ENCODE measurements around the gene PPARA. TPM values are rescaled to one million over a fixed set of nuclear protein-coding genes. Genes with fewer than 3 reads are reported as not detected.
"Not testable (repeated sequence)": the region's sequence is repeated elsewhere in the genome, so short reads cannot be mapped to it uniquely, and the experiment has no call there.

PPARA gene
- total and polyA plus RNA-seq, 2 donors, result 3.6 to 4.5 TPM

DNA sequence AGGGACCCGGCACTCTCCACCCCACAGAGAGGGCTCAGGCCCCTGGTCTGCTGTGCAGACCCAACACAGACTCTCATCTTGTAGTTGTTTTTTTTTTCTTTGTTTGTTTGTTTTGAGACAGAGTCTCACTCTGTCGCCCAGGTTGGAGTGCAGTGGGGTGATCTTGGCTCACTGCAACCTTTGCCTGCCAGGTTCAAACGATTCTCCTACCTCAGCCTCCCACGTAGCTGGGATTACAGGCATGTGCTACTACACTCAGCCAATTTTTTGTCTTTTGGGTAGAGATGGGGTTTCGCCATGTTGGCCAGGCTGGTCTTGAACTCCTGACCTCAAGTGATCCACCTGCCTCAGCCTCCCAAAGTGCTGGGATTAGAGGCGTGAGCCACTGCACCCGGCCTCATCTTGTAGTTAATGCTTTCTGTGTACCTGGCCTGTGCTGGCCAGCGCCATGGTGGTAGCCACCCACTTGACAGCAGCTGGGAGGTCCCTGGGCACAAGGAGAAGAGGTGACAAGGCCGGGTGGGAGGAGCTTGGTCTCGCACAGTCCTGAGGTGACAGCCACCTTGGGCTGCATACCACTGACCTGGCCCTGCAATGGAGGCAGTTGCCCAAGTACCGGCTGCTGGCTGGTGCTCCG lies 18.0 kb upstream of the PPARA start:
- H3K4me3 ChIP-seq (ENCODE audit: low read length in 2 of 2); H3K27ac ChIP-seq (ENCODE audit: low read depth in 1 of 2, low read length in 1 of 2); H3K36me3 ChIP-seq (ENCODE audit: control insufficient read depth in 2 of 2, insufficient read depth in 2 of 2, low read length in 1 of 2); H3K9me3 ChIP-seq (ENCODE audit: control insufficient read depth in 2 of 2, insufficient read depth in 1 of 2, low read length in 1 of 2); H3K4me1 ChIP-seq (ENCODE audit: control insufficient read depth in 2 of 2, insufficient read depth in 2 of 2, low read length in 2 of 2); H3K27me3 ChIP-seq (ENCODE audit: control insufficient read depth in 2 of 2, insufficient read depth in 1 of 2, low read length in 1 of 2); DNase-seq (ENCODE audit: low read depth in 6 of 9, low spot score in 9 of 9): not testable (repeated sequence)
- 97% methylated on average over 12 of the region's 12 CpGs for WGBS

DNA sequence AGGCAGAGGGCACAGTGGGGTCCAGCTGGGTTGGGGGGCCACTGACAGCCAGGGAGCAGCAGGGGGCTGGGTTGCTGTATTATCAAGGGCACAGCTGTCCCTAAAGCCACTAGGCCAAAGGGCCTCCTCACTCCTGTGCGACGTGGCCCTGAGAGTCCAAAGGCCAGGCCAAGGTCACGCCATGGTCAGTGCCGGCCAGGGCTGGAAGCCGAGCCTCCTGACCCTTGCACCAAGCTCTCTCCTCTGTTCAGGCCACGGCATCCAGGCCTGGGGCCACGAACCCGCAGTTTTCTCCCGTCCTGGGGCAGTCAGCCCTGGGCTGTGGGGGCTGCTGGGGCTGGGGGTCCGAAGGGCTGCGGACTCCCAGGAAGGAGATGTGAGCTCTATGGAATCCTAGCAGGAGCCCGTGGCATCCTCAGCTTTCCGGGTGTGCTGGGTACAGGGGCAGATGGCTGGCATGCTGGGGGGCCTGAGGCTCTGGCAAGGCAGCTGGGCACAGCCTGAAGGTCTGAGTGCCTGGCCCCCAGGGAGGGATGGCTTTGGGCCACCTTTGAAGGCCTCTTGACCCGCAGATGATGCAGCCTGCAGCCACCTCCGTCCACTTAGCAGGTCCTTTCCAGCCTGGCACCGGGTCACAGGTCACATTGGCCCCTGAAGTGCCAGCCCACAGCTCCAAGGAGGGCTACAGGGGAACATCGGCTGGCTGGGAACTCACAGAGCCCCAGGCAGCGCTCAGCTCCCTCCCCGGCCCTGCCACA lies 17.3 kb upstream of the PPARA start:
- Histone ChIP-seq H3K4me3 (ENCODE audit: low read length in 2 of 2) (no peak overlapping the region), H3K4me1 (ENCODE audit: control insufficient read depth in 2 of 2, insufficient read depth in 2 of 2, low read length in 2 of 2) (peaks cover 0 to 4% of the 10 kb centered on the region in 2 donors), H3K27me3 (ENCODE audit: control insufficient read depth in 2 of 2, insufficient read depth in 1 of 2, low read length in 1 of 2) (peaks cover 0 to 9% of the 10 kb centered on the region in 2 donors), H3K27ac (ENCODE audit: low read depth in 1 of 2, low read length in 1 of 2) (no peak overlapping the region), H3K36me3 (ENCODE audit: control insufficient read depth in 2 of 2, insufficient read depth in 2 of 2, low read length in 1 of 2) (no peaks in the 10 kb centered on the region), H3K9me3 (ENCODE audit: control insufficient read depth in 2 of 2, insufficient read depth in 1 of 2, low read length in 1 of 2) (no peaks in the 10 kb centered on the region)
- WGBS, result 96% methylated on average over 19 of the region's 19 CpGs
- DNase-seq (ENCODE audit: low read depth in 6 of 9, low spot score in 9 of 9), result no peak

DNA sequence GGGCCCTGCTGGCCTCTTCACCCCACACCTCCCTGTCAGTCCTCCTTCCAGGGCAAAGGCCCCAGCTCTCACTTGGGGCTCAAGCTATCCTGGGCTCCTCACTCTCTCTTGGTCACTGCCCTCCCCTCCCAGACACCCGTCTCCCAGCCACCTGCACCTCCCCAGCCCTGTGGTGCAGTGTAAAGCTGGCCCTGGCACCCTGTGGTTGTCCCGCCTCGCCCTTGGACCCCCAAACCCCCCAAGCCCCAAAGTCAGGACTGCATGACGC lies 16.8 kb upstream of the PPARA start:
- no peak overlapping the region for H3K27ac ChIP-seq (ENCODE audit: low read depth in 1 of 2, low read length in 1 of 2)
- no peak for DNase-seq (ENCODE audit: low read depth in 6 of 9, low spot score in 9 of 9)
- H3K9me3 ChIP-seq (ENCODE audit: control insufficient read depth in 2 of 2, insufficient read depth in 1 of 2, low read length in 1 of 2), result no peaks in the 10 kb centered on the region
- 95% methylated on average over 4 of the region's 4 CpGs for WGBS
- H3K36me3 ChIP-seq (ENCODE audit: control insufficient read depth in 2 of 2, insufficient read depth in 2 of 2, low read length in 1 of 2), result no peaks in the 10 kb centered on the region
- peaks cover 0 to 4% of the 10 kb centered on the region in 2 donors for H3K4me1 ChIP-seq (ENCODE audit: control insufficient read depth in 2 of 2, insufficient read depth in 2 of 2, low read length in 2 of 2)
- no peak overlapping the region for H3K4me3 ChIP-seq (ENCODE audit: low read length in 2 of 2)
- H3K27me3 ChIP-seq (ENCODE audit: control insufficient read depth in 2 of 2, insufficient read depth in 1 of 2, low read length in 1 of 2), result peaks cover 0 to 9% of the 10 kb centered on the region in 2 donors

DNA sequence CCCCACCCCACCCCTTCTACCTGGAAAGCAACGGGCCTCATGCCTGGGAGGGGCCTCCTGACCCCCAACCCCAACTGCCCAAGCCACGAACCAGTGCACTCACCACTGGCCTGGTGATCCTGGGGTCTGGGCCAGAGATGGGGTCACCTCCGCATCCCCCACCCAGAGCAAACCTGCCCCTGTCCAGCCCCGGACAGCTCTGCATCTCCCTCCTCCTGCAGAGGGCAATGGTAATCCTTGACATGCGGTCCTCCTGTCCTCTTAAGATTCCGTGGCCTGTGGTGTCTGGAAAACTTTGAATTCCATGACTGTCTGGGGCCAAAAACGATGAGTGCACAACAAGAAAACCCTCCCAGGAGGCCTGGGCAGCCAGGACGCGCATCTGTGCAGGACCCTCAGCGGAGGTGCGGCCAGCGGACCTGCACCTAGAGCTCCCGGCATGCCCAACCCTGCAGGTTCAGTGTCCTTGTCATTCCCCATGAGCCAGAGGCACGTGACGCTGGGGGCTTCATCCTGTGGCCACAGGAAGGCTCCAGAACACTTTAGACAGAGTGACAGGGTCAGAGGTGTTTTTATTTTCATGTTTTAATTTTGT lies 16.1 kb upstream of the PPARA start:
- Histone ChIP-seq H3K4me3 (ENCODE audit: low read length in 2 of 2) (no peak overlapping the region), H3K36me3 (ENCODE audit: control insufficient read depth in 2 of 2, insufficient read depth in 2 of 2, low read length in 1 of 2) (no peaks in the 10 kb centered on the region), H3K27me3 (ENCODE audit: control insufficient read depth in 2 of 2, insufficient read depth in 1 of 2, low read length in 1 of 2) (peaks cover 0 to 8% of the 10 kb centered on the region in 2 donors), H3K9me3 (ENCODE audit: control insufficient read depth in 2 of 2, insufficient read depth in 1 of 2, low read length in 1 of 2) (no peaks in the 10 kb centered on the region), H3K27ac (ENCODE audit: low read depth in 1 of 2, low read length in 1 of 2) (no peak overlapping the region), H3K4me1 (ENCODE audit: control insufficient read depth in 2 of 2, insufficient read depth in 2 of 2, low read length in 2 of 2) (peaks cover 0 to 4% of the 10 kb centered on the region in 2 donors)
- DNase-seq (ENCODE audit: low read depth in 6 of 9, low spot score in 9 of 9), result no peak
- 95% methylated on average over 15 of the region's 15 CpGs for WGBS

DNA sequence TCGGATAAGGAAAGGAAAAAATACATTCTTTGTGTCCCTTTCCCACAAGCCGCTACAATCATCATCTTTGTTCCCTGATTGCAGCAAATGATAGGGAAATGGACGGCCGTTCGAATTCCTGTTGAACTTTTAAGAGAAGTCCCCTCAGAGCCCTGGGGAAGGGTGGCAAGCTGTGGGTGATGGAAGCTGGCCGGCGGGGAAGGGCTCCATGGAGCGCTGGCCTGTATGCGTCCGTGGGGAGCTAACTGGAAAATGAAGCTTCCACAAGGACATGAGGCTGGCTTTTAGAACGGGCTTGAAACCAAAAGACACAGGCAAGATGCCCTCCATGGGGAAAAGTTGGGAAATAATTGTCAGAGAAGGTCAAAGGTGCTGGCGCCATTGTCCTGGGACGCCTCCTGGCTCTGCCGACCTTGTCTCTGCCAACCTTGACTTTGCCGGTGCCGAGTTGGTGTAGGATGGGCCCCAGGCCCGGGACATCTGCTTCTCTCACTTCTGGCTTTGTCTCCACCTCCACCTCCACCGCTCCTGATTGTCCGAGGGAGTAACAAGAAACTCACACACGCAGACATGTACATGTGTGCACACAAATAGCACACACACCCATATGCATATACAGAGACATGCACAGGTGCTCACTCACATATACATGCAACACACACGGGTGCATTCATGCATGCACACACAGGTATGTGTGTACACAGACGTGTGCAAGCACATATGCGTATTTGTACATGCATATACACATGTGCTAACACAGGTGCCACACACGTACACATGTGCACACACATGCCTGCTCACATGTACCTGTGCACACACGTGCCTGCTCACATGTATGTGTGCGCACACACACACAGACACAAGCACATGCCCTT lies 14.5 kb upstream of the PPARA start:
- Histone ChIP-seq H3K27ac (ENCODE audit: low read depth in 1 of 2, low read length in 1 of 2) (no peak overlapping the region), H3K4me3 (ENCODE audit: low read length in 2 of 2) (no peak overlapping the region), H3K4me1 (ENCODE audit: control insufficient read depth in 2 of 2, insufficient read depth in 2 of 2, low read length in 2 of 2) (no peaks in the 10 kb centered on the region), H3K36me3 (ENCODE audit: control insufficient read depth in 2 of 2, insufficient read depth in 2 of 2, low read length in 1 of 2) (no peaks in the 10 kb centered on the region), H3K9me3 (ENCODE audit: control insufficient read depth in 2 of 2, insufficient read depth in 1 of 2, low read length in 1 of 2) (no peaks in the 10 kb centered on the region), H3K27me3 (ENCODE audit: control insufficient read depth in 2 of 2, insufficient read depth in 1 of 2, low read length in 1 of 2) (no peaks in the 10 kb centered on the region)
- 93% methylated on average over 26 of the region's 26 CpGs for WGBS
- DNase-seq (ENCODE audit: low read depth in 6 of 9, low spot score in 9 of 9), result no peak

DNA sequence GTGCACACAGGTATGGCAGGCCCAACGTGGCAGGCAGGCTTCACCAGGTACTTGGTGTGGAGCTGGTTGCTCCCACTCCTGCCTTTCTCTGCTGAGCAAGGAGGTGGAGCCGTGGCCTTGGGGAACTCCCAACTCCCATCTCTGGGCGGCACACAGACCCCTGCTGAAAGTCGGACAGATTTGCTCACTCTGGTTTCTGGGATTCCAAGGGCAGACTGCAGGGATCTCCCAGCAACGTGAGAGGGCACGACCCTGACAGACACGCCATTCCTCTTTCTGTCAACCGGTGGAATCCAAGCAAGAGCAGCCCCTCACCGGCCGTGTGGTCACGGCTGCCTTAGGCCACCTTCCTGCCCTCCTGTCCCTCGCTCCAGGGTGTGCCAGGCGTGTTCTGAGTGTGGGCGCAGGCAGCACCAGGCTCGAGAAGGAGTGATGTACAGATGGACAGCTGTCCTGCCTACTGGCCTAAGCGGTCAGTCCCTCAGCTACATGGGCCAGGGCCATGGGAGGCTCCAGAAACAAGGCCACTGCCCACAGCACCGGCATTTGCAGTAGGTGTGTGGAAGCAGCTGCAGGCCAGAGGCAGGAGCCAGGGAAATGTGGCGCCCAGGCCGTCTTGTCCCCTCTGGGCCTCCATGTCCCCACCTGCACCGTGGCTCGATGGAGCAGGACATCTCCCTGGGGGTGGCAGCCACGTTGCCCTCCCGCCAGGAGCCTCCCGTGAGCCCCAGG lies 13.7 kb upstream of the PPARA start:
- H3K9me3 ChIP-seq (ENCODE audit: control insufficient read depth in 2 of 2, insufficient read depth in 1 of 2, low read length in 1 of 2), result no peaks in the 10 kb centered on the region
- H3K36me3 ChIP-seq (ENCODE audit: control insufficient read depth in 2 of 2, insufficient read depth in 2 of 2, low read length in 1 of 2), result no peaks in the 10 kb centered on the region
- no peaks in the 10 kb centered on the region for H3K4me1 ChIP-seq (ENCODE audit: control insufficient read depth in 2 of 2, insufficient read depth in 2 of 2, low read length in 2 of 2)
- 96% methylated on average over 24 of the region's 24 CpGs for WGBS
- H3K27ac ChIP-seq (ENCODE audit: low read depth in 1 of 2, low read length in 1 of 2), result no peak overlapping the region
- H3K4me3 ChIP-seq (ENCODE audit: low read length in 2 of 2), result no peak overlapping the region
- H3K27me3 ChIP-seq (ENCODE audit: control insufficient read depth in 2 of 2, insufficient read depth in 1 of 2, low read length in 1 of 2), result no peaks in the 10 kb centered on the region
- no peak for DNase-seq (ENCODE audit: low read depth in 6 of 9, low spot score in 9 of 9)

DNA sequence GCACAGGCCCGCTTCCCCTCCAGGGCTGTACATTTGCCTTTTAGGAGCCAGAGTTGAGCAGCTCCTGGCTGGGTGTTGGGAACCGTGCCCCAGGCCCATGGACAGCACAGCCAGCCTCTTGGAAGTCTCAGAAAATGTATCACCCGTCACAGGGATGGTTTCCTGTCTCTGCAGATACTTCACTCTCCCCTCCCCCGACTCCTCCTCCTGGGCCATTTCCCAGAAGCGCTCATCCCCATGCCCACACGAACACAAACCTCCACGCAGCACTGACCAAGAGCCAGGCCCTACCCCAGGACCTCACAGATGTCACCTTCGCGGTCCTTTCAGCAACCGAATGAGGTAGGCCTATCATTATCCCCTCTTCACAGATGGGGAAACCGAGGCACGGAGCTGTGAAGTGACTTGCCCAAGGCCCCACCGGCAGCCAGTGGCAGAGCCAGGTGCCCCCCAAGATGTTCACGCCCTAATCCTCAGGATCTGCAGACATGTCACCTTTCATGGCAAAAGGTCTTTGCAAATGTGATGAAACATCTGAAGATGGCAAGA lies 13.0 kb upstream of the PPARA start:
- no peak overlapping the region for H3K27ac ChIP-seq (ENCODE audit: low read depth in 1 of 2, low read length in 1 of 2)
- no peaks in the 10 kb centered on the region for H3K4me1 ChIP-seq (ENCODE audit: control insufficient read depth in 2 of 2, insufficient read depth in 2 of 2, low read length in 2 of 2)
- DNase-seq (ENCODE audit: low read depth in 6 of 9, low spot score in 9 of 9), result no peak
- 95% methylated on average over 14 of the region's 14 CpGs for WGBS
- H3K36me3 ChIP-seq (ENCODE audit: control insufficient read depth in 2 of 2, insufficient read depth in 2 of 2, low read length in 1 of 2), result no peaks in the 10 kb centered on the region
- no peaks in the 10 kb centered on the region for H3K9me3 ChIP-seq (ENCODE audit: control insufficient read depth in 2 of 2, insufficient read depth in 1 of 2, low read length in 1 of 2)
- no peaks in the 10 kb centered on the region for H3K27me3 ChIP-seq (ENCODE audit: control insufficient read depth in 2 of 2, insufficient read depth in 1 of 2, low read length in 1 of 2)
- H3K4me3 ChIP-seq (ENCODE audit: low read length in 2 of 2), result no peak overlapping the region

DNA sequence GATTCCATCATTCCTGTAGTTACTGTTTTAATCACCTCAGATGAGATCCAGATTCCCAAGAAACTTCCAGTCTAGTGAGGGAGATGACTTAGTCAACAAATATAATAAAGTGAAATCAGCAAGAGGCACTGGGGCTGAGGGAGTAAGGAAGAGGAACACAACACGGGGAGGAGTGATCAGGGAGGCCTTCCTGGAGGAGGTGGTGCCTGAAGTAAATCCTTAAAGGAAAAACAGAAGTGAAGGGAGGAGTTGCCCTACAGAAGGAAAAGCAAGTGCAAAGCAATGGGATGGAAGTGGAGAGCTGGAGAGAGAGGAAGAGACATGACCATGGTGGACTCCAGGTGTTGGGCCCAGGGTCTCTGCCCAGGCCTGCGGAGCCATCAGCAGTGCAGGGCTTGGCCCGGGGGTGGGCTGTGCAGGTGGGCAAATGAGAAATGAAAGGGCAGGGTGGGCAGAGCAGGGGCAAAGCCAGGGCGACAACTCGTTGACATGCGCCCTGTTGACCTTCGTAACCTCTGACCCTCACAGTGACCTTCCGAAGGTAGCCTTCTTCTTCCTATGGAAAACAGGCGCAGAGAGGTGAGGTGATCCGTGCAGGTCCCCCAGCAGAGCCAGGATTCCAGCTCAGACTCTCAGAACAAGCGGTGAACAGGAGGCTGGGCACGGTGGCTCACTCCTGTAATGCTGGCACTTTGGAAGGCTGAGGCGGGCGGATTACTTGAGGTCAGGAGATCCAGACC lies 12.1 kb upstream of the PPARA start:
- no peak overlapping the region for H3K27ac ChIP-seq (ENCODE audit: low read depth in 1 of 2, low read length in 1 of 2)
- H3K4me1 ChIP-seq (ENCODE audit: control insufficient read depth in 2 of 2, insufficient read depth in 2 of 2, low read length in 2 of 2), result no peaks in the 10 kb centered on the region
- H3K27me3 ChIP-seq (ENCODE audit: control insufficient read depth in 2 of 2, insufficient read depth in 1 of 2, low read length in 1 of 2), result peaks cover 0 to 9% of the 10 kb centered on the region in 2 donors
- no peaks in the 10 kb centered on the region for H3K36me3 ChIP-seq (ENCODE audit: control insufficient read depth in 2 of 2, insufficient read depth in 2 of 2, low read length in 1 of 2)
- H3K4me3 ChIP-seq (ENCODE audit: low read length in 2 of 2), result no peak overlapping the region
- WGBS, result 95% methylated on average over 14 of the region's 14 CpGs
- no peak for DNase-seq (ENCODE audit: low read depth in 6 of 9, low spot score in 9 of 9)
- H3K9me3 ChIP-seq (ENCODE audit: control insufficient read depth in 2 of 2, insufficient read depth in 1 of 2, low read length in 1 of 2), result no peaks in the 10 kb centered on the region

Measured in thymus (tissue), 11 donors.